ENCODE data around the gene MRGPRX2. TPM values are rescaled to one million over a fixed set of nuclear protein-coding genes. Genes with fewer than 3 reads are reported as not detected.

Gene MRGPRX2
- total and polyA plus RNA-seq, 2 experiments from 2014 or later = not detected

DNA sequence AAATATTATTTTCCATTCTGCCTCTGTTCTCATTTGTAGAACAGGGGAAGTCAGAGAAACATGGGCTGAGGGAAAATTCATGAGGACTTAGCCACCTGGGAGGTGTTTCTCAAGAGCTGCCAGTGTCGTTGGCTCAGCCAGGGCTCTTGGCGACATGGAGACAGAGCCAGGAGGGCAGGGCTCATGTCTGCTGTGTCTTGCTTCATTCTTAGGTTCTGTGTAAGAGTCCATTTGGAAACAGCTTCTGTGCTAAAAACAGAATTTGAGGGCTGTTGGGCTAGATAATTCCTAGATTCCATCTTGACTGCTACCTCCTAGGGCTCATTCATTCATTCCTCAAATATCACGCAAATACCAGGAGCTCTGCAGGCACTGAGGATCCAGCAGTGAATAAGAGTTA is 15.1 kb upstream of the MRGPRX2 start (continued):
- TF ChIP-seq, protein P1, sequence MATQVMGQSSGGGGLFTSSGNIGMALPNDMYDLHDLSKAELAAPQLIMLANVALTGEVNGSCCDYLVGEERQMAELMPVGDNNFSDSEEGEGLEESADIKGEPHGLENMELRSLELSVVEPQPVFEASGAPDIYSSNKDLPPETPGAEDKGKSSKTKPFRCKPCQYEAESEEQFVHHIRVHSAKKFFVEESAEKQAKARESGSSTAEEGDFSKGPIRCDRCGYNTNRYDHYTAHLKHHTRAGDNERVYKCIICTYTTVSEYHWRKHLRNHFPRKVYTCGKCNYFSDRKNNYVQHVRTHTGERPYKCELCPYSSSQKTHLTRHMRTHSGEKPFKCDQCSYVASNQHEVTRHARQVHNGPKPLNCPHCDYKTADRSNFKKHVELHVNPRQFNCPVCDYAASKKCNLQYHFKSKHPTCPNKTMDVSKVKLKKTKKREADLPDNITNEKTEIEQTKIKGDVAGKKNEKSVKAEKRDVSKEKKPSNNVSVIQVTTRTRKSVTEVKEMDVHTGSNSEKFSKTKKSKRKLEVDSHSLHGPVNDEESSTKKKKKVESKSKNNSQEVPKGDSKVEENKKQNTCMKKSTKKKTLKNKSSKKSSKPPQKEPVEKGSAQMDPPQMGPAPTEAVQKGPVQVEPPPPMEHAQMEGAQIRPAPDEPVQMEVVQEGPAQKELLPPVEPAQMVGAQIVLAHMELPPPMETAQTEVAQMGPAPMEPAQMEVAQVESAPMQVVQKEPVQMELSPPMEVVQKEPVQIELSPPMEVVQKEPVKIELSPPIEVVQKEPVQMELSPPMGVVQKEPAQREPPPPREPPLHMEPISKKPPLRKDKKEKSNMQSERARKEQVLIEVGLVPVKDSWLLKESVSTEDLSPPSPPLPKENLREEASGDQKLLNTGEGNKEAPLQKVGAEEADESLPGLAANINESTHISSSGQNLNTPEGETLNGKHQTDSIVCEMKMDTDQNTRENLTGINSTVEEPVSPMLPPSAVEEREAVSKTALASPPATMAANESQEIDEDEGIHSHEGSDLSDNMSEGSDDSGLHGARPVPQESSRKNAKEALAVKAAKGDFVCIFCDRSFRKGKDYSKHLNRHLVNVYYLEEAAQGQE (IDR thresholded peaks at IDR 0.05; ENCODE audit: unreplicated experiment) = no peak

DNA sequence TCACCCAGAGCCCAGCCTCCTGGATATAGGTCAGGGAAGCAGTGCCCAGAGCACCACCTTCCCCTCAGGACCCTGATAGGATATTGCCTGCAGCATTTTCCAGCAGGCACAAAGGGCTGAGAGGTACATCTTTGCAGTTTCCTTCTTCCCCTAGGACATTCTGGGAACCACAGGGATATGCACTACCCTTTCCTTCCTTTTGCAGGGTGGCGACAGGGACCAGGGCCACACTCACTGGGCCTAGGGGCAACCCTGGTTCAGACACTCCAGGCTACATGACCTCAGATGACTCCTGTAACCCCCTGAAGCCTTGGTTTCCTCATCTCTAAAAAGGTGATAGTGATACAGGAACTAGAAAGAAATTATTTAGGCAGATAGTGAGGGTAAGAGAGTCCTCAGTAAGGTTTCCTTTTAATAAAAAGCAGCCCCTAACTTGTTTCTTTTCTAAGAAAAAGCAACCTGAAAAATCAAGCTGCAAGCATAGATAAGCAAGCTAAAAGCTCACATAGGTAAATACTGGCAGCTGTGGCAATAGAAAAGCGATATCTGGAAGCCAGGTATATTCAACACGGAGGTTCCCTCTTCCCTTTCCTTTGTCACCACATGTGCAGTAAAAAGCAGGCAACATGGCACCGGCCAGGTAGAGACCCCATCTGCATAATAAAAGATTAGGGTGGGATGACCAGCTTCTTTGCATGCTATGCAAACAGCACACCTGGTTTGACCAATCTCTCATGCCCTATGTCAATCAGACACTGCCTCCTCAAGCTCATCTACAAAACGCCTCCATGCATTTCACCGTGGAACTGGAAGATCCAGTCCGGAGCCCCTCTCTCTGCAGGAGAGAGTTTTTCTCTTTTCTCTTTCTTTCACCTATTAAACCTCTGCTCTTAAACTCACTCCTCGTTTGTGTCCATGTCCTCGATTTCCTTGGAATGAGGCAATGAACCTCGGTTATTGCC is 13.2 kb upstream of the MRGPRX2 start:
- Mint-ChIP-seq H3K27ac (peak overlapping the region; percentile 94), H3K9me3 (no peaks in the 10 kb centered on the region), H3K27me3 (ENCODE audit: insufficient read depth, low read depth, poor library complexity) (peaks cover 10% of the 10 kb centered on the region), H3K4me1 (peaks cover 33% of the 10 kb centered on the region), H3K4me3 (peak overlapping the region; percentile 7; the same call in 2 of the 3 replicates), H3K36me3 (ENCODE audit: low read depth) (no peaks in the 10 kb centered on the region)
- Histone ChIP-seq H3K36me3 (ENCODE audit: insufficient read depth) (no peaks in the 10 kb centered on the region), H3K9me2 (ENCODE audit: insufficient read depth) (no peaks in the 10 kb centered on the region), H3K79me2 (replicated peaks; ENCODE audit: insufficient read depth) (no peaks in the 10 kb centered on the region), H3K27ac (ENCODE audit: low read depth) (peak overlapping the region; percentile 64; the same call in 1 of the 2 replicates), H3K4me1 (ENCODE audit: insufficient read depth) (peaks cover 17% of the 10 kb centered on the region), H4K20me1 (replicated peaks; ENCODE audit: insufficient read depth) (no peaks in the 10 kb centered on the region), H3K4me3 (peak overlapping the region; percentile 29), H3K4me2 (peak overlapping the region; percentile 55), H3K27me3 (ENCODE audit: insufficient read depth) (no peaks in the 10 kb centered on the region), H2AFZ (peak overlapping the region; percentile 0), H3F3A (replicated peaks; ENCODE audit: low read depth) (0 out of 2 replicates have a peak, but pooled peaks cover 4% of the 10 kb centered on the region)
- TF ChIP-seq ETS1 (IDR thresholded peaks at IDR 0.05) = no peak
- peak; percentile 45 for TF ChIP-seq CREB1 (CRISPR knock-in tag; IDR thresholded peaks at IDR 0.05; ENCODE audit: low read depth)
- TF ChIP-seq, protein P2, sequence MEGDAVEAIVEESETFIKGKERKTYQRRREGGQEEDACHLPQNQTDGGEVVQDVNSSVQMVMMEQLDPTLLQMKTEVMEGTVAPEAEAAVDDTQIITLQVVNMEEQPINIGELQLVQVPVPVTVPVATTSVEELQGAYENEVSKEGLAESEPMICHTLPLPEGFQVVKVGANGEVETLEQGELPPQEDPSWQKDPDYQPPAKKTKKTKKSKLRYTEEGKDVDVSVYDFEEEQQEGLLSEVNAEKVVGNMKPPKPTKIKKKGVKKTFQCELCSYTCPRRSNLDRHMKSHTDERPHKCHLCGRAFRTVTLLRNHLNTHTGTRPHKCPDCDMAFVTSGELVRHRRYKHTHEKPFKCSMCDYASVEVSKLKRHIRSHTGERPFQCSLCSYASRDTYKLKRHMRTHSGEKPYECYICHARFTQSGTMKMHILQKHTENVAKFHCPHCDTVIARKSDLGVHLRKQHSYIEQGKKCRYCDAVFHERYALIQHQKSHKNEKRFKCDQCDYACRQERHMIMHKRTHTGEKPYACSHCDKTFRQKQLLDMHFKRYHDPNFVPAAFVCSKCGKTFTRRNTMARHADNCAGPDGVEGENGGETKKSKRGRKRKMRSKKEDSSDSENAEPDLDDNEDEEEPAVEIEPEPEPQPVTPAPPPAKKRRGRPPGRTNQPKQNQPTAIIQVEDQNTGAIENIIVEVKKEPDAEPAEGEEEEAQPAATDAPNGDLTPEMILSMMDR (conservative IDR thresholded peaks at IDR 0.05; ENCODE audit: low read depth in 2 of 2) = no peak
- no peak for TF ChIP-seq ZNF331 (CRISPR knock-in tag; IDR thresholded peaks at IDR 0.05; ENCODE audit: low read depth)
- no peak for TF ChIP-seq JUNB (IDR thresholded peaks at IDR 0.05; ENCODE audit: unreplicated experiment)
- TF ChIP-seq, protein P1 (IDR thresholded peaks at IDR 0.05; ENCODE audit: unreplicated experiment) = no peak
- no peak for TF ChIP-seq EZH2 (IDR thresholded peaks at IDR 0.05; ENCODE audit: low read depth, unreplicated experiment)
- ATAC-seq = peak; percentile 55
- peak; percentile 65 for DNase-seq (ENCODE audit: low spot score)
